Measurements from ENCODE around the gene EPHA6.

DNA sequence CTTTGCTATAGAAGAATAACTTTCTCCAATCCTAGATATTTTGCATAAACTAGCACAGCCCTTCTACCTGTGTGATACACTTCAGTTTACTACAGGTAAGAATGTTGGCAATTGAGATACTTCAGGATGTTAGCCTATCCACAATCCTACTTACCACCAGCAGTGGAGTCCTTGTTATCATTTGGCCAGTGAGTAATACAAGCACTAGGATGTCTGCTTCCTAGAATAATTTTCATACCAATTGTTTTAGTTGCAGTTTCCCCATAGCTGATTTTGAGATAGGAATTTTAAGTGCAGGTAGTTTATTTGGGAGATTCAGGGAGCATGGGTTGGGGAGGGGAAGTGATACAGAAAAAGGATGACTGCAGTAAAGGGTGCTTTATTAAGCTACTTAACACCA lies 147.2 kb downstream of the EPHA6 start:
- no peak for TF ChIP-seq CTCF (IDR thresholded peaks at IDR 0.05)
- no peak for TF ChIP-seq EZH2 (IDR thresholded peaks at IDR 0.05; ENCODE audit: borderline replicate concordance, insufficient read depth, low read depth, low read length, poor library complexity, severe bottlenecking)

All from B cell (primary cell).